Bronchial epithelial cell (primary cell): Measurements from ENCODE around the gene EPHA4. TPM values are rescaled to one million over a fixed set of nuclear protein-coding genes. Genes with fewer than 3 reads are reported as not detected.

ENCODE experiments used
- DNase-seq: peaks from one replicate; pipeline ENCODE4 v3.0.0-alpha.2; 2010; ENCODE audit warnings: low read depth
- FAIRE-seq: peaks from 2 replicates; lab custom pipeline; 2011; peaks lifted over from hg19 to GRCh38; lab: Jason Lieb, UNC
- H3K27me3 ChIP-seq: 2 replicates; pipeline ENCODE4 v1.5.1; 2011; ENCODE audit warnings: low read length; ENCODE audit not compliant: control insufficient read depth, insufficient read depth
- H3K36me3 ChIP-seq: 2 replicates; pipeline ENCODE4 v1.5.1; 2011; ENCODE audit warnings: low read length; ENCODE audit not compliant: control insufficient read depth, insufficient read depth
- H3K4me3 ChIP-seq: 2 replicates; pipeline ENCODE4 v1.5.1; 2011; ENCODE audit warnings: mild to moderate bottlenecking, low read depth, low read length, control low read depth
- total RNA-seq: library from RNA; depleted of rRNA; stranded (reverse); fragments of >200 nt; gene quantifications from 2 replicates; pipeline ENCODE4 v1.2.1, GENCODE V29; 2014
- TF ChIP-seq, protein P1 (sequence below): IDR thresholded peaks from 2 replicates; pipeline ENCODE4 v1.5.1; 2011; ENCODE audit warnings: mild to moderate bottlenecking, moderate library complexity, low read length, control low read depth, inconsistent platforms; ENCODE audit not compliant: insufficient read depth, severe bottlenecking

The EPHA4 gene
- total RNA-seq, 1 donor from 2014 or later: 6.1 TPM

DNA sequence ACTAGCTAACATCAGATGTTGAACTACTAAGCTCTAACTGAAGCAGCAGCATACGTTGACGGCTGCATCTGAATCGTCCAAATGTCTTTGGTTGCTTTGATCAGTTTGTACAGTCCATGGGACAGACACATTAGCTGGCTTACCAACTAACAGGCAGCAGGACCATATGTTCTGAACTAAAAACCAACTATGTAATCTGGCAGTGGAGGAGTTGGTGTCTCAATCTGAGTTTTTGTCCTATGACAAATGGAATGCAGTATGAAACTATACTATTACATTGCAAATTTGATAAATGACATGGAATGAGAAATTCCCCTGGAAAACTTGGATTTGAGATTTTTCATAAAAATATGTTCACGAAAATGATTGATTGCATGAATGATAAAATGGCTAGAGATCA is 79.5 kb downstream of the EPHA4 start:
- no peak overlapping the region for H3K4me3 ChIP-seq
- DNase-seq: no peak
- no peaks in the 10 kb centered on the region for H3K27me3 ChIP-seq
- H3K36me3 ChIP-seq: no peaks in the 10 kb centered on the region
- FAIRE-seq: no peak
- TF ChIP-seq, protein P1, sequence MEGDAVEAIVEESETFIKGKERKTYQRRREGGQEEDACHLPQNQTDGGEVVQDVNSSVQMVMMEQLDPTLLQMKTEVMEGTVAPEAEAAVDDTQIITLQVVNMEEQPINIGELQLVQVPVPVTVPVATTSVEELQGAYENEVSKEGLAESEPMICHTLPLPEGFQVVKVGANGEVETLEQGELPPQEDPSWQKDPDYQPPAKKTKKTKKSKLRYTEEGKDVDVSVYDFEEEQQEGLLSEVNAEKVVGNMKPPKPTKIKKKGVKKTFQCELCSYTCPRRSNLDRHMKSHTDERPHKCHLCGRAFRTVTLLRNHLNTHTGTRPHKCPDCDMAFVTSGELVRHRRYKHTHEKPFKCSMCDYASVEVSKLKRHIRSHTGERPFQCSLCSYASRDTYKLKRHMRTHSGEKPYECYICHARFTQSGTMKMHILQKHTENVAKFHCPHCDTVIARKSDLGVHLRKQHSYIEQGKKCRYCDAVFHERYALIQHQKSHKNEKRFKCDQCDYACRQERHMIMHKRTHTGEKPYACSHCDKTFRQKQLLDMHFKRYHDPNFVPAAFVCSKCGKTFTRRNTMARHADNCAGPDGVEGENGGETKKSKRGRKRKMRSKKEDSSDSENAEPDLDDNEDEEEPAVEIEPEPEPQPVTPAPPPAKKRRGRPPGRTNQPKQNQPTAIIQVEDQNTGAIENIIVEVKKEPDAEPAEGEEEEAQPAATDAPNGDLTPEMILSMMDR: no peak

- no peaks in the 10 kb centered on the region for H3K27me3 ChIP-seq
- no peak overlapping the region for H3K4me3 ChIP-seq
- DNase-seq (no peak), FAIRE-seq (peak; percentile 23)
- H3K36me3 ChIP-seq: no peaks in the 10 kb centered on the region
- TF ChIP-seq, protein P1: no peak
These were observed 81.5 kb downstream of the EPHA4 start for GRCh38 chr2:221490506-221491060.

DNA sequence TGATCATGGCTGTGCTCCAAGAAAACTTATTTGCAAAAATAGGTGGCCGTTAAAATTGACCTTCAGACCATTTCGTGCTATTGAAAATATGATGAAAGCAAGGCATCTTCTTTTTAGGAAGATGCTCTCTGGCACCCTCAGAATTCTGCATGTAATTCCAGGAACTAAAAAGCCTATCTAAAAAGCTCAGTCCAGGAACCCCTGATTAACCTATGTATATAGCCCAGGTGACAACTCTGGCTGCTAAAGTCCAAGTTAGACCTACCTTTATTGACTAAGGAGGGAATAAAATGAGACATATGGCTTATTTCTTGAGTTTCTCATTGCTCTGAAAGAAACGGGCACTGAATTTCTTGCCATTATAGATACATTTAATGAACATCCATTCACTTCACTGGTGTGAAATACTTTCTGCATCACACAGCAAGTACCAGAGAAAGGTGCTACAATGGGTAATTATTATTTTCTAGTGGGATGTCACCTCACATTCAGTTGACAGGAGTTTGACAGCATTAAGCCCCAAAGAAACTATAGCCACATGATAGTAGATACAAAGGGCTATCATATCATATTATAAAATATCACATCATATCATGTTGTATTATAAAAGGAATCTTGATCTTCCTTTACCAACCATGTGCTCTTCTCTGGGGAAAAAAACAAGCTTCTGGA is 83.8 kb downstream of the EPHA4 start:
- TF ChIP-seq, protein P1: no peak
- no peaks in the 10 kb centered on the region for H3K27me3 ChIP-seq
- H3K4me3 ChIP-seq: no peak overlapping the region
- FAIRE-seq: no peak
- H3K36me3 ChIP-seq: no peaks in the 10 kb centered on the region
- no peak for DNase-seq

DNA sequence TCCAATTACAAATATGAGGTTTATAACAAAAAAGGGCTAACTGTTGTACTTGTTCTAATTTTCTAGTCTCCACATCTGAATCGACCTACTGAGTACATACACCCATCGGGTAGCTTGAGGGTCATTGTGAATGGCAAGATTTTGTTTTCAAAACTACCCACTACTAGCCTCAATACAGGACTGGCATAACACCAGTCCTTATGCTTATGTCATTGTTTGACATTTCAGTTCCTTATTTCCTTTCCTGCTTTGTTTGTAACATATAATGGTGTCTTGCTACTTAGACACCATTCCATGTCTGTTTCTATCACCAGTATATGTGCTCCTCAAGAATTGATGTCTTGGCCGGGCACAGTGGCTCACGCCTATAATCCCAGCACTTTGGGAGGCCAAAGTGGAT is 86.0 kb downstream of the EPHA4 start:
- H3K36me3 ChIP-seq: no peaks in the 10 kb centered on the region
- H3K4me3 ChIP-seq: no peak overlapping the region
- TF ChIP-seq, protein P1: no peak
- DNase-seq (no peak), FAIRE-seq (no peak)
- no peaks in the 10 kb centered on the region for H3K27me3 ChIP-seq

DNA sequence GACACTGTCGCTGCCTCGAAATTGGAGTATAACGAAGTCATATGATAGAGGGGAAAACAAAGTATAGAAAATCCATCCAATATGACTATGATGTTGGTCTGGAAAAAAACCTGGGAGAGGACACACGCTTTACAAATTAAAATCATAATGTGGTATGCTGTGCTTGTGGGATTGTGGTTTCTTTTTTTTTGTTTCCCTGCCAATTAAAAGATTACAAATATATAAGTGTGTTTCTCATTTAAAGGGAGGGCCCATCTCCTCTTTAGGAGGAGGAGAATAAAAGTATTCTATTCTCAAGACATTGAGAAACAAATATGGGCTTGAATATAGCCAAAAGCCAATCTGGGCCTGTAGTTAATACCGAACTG is 86.6 kb downstream of the EPHA4 start:
- TF ChIP-seq, protein P1: no peak
- no peaks in the 10 kb centered on the region for H3K27me3 ChIP-seq
- DNase-seq (no peak), FAIRE-seq (no peak)
- H3K4me3 ChIP-seq: no peak overlapping the region
- no peaks in the 10 kb centered on the region for H3K36me3 ChIP-seq
